HT-29 (cell line): ENCODE results near the gene ADCY5. TPM values are rescaled to one million over a fixed set of nuclear protein-coding genes. Genes with fewer than 3 reads are reported as not detected.
A peak's percentile ranks its signal among the peaks of the same experiment; 100 is the strongest.

Experiments used
- DNase-seq: peaks from one replicate; pipeline ENCODE4 v3.0.0-alpha.2; 2015; ENCODE audit warnings: low spot score
- total RNA-seq: library from RNA; depleted of rRNA; stranded (reverse); fragments of >200 nt; shearing (Covaris generic); gene quantifications from 2 replicates; pipeline ENCODE4 v1.2.3, GENCODE V29; 2014

ADCY5 gene
- total RNA-seq, 1 experiment from 2014 or later: 1.6 TPM

DNA sequence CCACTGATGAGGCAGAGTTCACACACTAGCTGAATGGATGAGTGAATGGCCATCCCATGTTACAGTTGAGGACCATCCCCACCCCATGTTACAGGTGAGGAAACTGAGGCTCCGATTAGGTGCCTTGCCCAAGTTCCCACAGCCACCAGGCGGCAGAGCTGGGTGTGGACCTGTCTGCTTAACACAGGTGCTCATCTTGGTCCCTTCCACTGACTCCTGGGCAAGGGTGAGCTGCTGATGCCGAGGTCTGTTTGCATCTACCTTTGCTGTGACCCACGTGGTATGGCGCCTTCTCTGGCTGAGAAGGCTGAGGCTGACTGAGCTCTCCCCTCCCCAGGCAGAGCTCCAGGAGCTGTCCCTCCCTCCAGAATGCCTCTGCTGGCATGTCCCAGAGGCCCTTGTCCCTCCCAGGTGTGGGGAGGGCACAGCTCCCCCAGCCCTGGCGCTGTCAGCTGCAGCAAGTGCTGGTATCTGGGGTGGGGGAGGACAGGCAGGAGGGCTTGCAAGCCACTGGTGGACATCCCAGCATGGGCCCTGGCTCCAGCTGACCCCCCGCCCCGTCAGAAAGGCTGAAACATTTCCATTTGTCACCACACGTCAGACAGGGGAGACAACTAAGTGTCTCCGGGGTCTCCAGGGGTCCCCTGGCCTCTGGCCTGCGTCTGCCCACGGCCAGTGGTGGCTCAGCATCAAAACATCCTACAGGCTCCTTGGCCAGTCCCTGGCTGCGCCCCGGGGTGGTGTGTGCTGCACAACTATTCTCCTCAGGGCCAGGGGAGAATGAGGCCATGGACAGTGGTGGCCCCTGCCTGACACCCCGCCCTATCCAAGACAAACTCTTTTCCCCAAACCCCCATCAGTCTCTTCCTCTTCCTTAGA is 105.4 kb downstream of the ADCY5 start:
- DNase-seq: no peak

DNA sequence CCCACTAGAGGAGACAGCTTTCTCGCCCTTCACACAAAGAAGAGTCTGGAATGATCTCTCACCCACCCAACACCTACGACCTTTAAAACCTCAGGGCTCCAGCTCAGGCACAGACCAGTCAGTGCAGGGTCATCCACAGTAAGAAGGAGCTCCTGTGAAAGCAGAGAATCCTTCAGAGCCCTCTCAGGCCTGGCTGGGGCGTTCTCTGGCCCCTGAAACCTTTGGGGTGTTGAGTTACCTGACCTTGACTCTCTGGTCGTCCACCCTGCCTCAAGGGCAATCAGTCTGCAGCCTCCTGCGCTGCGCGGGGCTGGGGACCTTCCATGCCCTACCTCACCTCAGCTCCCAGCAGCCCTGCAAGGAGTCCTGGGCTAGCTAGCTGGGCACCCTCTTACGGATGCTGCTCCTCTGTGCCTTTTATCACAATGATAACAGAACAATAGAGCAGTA is 106.2 kb downstream of the ADCY5 start:
- DNase-seq: no peak

DNA sequence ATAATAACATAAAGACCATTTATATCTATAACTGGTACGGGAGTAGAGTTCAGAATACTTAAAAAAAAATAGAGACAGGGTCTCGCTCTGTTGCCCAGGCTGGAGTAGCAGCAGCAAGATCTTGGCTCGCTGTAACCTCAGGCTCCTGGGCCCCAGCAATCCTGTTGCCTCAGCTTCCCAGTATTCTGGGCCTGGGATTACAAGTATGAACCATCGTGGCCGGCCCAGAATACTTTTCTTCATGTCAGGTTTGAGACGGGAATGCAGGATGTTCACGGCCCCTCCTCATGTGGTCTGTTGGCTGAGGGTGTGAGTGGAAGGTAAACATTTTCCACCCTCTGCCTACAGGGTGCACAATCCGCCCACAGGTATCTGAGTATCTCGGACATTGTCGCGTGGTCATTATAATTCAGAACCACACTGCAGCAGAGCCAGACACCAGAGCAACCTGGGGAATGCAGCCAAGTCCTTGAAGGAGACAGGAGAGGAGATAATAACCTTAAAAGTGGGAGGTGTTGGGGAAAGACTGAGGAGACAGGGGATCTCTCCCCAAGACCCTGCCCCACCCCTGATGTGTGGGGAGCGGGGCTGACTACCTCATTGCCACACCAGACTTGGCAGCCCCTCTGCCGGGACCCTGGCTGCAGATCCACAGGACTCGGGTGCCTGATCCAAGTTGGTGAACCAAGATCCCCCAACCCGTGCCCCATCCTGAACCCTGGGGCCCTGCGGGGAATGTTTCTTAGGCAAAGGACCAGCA is 106.8 kb downstream of the ADCY5 start:
- no peak for DNase-seq

DNA sequence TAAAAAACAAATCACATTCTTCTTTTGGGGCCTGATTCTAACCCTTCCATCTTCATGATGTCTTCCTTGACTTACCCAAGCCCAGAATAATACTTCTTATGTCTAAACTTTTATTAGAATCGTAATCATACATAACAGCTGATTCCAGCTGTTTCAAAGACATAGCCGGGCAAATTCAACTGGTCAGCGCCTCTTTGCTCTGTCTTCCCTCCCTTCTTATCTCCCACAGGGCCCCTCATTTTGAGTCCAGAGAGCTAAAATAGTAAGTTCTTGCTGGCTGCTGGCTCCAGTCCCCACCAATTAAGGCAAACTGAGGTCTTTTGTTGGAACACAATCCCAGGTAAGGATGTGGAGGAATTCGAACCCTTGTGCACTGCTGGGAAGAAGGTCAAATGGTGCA is 108.6 kb downstream of the ADCY5 start:
- no peak for DNase-seq

DNA sequence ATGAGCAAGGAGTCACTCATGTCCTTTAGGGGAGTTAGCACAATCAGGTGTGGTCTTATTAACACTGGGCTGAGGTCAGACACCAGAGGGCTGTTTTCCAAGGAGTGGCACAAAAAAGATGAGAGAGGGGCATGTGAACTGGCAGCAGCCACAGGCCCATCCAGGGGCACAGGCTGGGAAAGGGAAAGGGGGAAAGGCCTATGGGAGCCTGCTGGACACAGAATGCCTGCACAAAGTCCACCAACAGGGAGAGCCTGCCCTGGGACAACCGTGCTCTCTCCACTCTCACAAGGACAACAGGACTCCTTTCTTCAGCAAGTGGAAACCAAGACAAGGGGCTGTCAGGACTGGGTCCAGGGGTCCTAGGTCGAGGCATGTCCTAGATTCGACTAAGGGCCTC is 109.6 kb downstream of the ADCY5 start:
- no peak for DNase-seq

DNA sequence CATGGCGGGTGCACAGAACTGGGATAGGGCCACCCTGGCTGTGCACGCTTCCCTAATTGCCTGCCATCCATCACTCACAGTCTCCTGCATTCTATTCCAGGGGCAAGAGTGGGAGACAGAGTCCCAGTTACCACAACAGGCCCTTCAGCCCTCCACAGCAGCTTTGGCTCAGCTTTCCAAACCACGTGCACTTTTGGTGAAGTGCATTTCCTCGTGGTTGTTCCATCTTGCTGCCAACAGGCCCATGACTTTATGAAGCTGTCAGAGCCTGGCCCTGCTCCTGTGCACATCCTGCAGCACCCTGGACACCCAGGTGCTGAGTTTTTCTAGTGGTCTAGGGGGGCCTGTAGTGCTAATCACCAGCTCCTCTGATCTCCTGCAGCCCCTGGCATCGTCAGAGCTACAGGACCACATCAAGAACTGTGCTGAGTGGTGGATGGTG is 110.2 kb downstream of the ADCY5 start:
- no peak for DNase-seq

DNA sequence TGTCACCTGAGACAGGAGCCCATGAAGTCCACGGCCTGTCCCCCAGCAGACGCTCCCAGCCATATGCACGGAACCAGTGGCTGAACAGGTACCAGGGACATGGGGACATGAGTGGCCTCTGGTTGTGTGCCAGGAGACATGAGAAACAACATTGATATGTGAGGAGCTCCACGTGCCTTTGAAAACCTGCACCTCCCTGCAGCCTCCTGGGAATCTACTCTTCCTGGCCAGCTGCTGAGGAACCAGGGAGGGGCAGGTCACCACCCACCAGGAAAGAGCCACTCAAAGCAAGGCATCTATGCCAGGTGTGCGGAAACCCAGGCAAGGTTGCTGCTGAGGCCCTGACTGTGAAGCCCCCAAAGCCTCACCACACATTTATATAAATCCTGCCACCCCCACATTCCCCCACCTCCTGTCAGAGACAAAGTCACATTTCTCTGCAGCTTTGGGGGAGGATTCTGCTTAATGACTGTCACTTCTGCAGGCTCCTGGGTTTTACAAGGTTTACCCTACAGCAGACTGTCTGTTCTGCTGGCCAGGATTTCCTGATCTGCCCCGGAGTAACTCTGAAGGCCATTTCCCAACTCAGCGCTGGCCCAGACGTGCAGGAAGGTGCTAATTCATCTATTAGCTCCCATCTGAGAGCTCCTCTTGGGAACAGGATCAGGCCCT is 110.8 kb downstream of the ADCY5 start:
- peak; percentile 34 for DNase-seq

- DNase-seq: no peak
These were observed 111.7 kb downstream of the ADCY5 start for GRCh38 chr3:123337226-123337625.

GRCh38 chr3:123336441-123336851 is 112.4 kb downstream of the ADCY5 start:
- DNase-seq: no peak

GRCh38 chr3:123336001-123336400 is 112.9 kb downstream of the ADCY5 start:
- DNase-seq: no peak

DNA sequence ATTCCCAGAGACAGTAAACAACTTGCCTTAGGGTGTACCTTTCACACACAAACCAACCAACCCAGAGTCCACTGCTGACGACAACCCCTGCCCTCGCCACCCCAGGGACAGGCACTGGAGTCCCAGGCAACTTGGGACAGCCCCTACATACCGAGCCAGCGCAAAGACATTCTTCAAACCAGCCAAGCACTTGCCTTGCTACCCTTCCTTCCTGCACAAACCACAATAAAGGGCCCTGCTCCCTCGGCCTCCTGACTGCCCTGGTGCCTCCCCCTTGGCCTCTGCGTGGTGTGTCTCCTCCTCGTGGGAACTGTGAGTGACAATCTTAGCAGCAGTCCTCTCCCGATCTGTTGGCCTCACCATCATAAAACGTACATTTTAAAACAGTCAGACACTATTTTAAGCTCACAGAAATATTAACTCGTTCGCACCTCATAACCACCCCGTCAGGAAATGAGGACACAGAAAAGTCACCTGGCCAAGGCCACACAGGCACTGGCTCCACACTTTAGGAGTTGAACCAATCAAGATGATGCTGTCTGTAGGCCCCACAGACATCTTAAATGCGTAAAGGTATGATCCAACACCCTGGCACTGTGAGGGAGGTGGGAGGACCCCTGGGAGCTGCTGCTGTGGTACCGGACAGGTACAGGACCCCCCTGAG is 113.8 kb downstream of the ADCY5 start:
- no peak for DNase-seq

GRCh38 chr3:123334056-123334455 is 114.8 kb downstream of the ADCY5 start:
- no peak for DNase-seq

- DNase-seq: no peak
These were observed 115.5 kb downstream of the ADCY5 start for GRCh38 chr3:123333401-123333800.

GRCh38 chr3:123332124-123332641 is 116.7 kb downstream of the ADCY5 start:
- DNase-seq: no peak

- no peak for DNase-seq
These were observed 117.2 kb downstream of the ADCY5 start for GRCh38 chr3:123331651-123332050.

DNA sequence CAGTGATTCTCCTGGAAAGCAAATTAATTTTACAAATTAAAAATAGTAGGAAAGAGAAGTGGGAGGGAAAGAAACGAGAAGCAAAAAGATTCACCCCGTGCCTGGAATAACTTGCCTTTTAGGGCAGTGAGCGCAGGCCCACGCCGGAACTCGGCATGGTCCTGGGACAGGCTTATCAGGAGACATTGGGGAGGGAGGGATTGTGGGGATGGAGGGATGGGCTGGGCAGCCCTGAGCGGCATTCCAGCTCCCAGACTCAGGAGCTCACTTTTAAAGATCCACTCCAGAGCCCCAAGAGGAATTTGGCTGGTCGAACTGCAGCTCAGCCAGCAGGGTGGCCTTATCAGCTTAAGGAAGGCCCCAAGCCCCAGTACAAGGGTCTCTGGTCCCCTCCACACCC is 117.9 kb downstream of the ADCY5 start:
- DNase-seq: no peak

DNA sequence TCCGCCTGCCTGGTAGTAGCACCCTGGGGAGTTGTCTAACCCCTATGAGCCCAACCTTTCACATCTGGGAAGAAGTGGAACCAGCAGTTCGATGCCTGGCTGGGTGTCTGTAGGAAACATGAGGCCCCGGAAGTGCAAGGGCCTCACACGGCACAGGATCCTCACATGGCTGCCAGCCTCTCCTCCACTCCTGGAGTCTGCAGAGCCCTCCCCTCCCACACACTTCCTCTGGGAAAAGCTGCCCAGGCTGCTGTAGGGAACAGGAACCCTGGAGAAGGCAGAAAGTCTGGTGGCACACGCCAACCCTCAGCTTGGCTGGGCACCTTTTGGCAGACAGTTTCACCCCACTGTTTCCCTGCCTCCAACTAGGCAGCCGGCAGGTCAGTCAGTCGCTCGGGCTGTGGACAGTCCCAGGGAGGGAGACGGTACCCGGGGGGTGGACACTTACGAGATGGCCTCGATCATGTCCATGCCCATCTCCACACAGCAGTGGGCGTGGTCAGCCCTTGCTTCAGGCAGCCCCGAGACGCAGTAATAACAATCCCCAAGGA is 118.4 kb downstream of the ADCY5 start:
- DNase-seq: no peak

- no peak for DNase-seq
These were observed 119.1 kb downstream of the ADCY5 start for GRCh38 chr3:123329636-123330340.

DNA sequence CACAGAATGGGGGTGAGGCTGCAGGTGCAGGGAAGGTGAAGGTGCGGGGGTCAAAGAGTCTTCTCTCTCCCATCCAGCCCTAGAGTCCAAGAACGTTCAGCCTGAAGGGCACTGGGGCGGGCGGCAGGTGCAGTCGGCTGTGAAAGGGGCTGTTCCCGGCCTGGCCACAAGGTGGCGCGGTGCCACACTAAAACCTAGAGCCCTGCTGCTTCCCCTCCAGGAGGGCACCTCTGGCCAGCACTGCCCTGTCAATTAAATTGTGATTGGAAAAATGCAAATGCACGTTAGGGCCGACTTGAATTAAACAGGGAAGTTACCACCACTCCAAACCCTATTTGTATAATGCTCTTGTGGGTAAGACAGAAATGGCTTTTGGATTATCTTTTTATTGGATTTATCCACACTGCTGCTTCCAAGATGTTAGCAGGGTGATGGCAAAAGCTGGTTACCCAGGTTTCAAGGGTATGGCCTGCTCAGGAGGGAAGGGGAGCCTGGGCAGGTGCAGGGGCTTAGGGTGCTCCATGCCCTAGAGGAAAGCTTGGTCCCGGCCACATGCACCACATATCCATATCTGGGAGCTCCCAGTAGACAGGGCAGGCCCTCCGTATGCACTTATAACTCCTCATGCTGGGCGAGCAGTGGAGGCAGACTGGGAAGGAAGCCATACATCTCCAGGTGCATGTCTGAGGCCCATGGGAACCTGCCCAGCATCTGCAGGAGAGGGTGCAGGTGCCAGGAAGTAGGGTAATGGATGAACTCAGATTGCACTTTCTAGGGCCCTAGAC is 119.8 kb downstream of the ADCY5 start:
- DNase-seq: peak; percentile 87
